Fibroblast of pulmonary artery (primary cell): ENCODE measurements around the gene CDS1.
"Not testable (repeated sequence)": the region's sequence is repeated elsewhere in the genome, so short reads cannot be mapped to it uniquely, and the experiment has no call there.

Source experiments
- DNase-seq: peaks from one replicate; pipeline ENCODE4 v3.0.0-alpha.2; 2010; ENCODE audit warnings: low read depth
- H3K4me3 ChIP-seq: replicated peaks from 2 replicates; pipeline ENCODE4 v1.5.1; 2011; ENCODE audit warnings: low read depth, mild to moderate bottlenecking, control low read depth, low read length, moderate library complexity
- CTCF ChIP-seq: IDR thresholded peaks from 2 replicates; pipeline ENCODE4 v1.5.1; 2011; ENCODE audit warnings: mild to moderate bottlenecking, control low read depth, low read length, inconsistent platforms; ENCODE audit errors: missing control alignments

The CDS1 gene

GRCh38 chr4:84648178-84648577 lies 65.3 kb downstream of the CDS1 start:
- no peak overlapping the region for H3K4me3 ChIP-seq
- no peak for DNase-seq
- TF ChIP-seq CTCF = no peak

GRCh38 chr4:84648863-84649647 lies 66.1 kb downstream of the CDS1 start:
- H3K4me3 ChIP-seq = no peak overlapping the region
- no peak for TF ChIP-seq CTCF
- DNase-seq = no peak

GRCh38 chr4:84651499-84651898 lies 68.6 kb downstream of the CDS1 start:
- TF ChIP-seq CTCF = no peak
- no peak overlapping the region for H3K4me3 ChIP-seq
- DNase-seq = no peak

GRCh38 chr4:84652478-84652877 lies 69.6 kb downstream of the CDS1 start:
- H3K4me3 ChIP-seq = no peak overlapping the region
- no peak for TF ChIP-seq CTCF
- no peak for DNase-seq

GRCh38 chr4:84660606-84661005 lies 77.7 kb downstream of the CDS1 start:
- no peak for DNase-seq
- no peak overlapping the region for H3K4me3 ChIP-seq
- no peak for TF ChIP-seq CTCF

GRCh38 chr4:84661191-84661939 lies 78.4 kb downstream of the CDS1 start:
- no peak overlapping the region for H3K4me3 ChIP-seq
- DNase-seq = no peak
- TF ChIP-seq CTCF = no peak

GRCh38 chr4:84664767-84665166 lies 81.8 kb downstream of the CDS1 start:
- not testable (repeated sequence) for DNase-seq, H3K4me3 ChIP-seq
